ENCODE data around the gene HPD.

HPD gene

DNA sequence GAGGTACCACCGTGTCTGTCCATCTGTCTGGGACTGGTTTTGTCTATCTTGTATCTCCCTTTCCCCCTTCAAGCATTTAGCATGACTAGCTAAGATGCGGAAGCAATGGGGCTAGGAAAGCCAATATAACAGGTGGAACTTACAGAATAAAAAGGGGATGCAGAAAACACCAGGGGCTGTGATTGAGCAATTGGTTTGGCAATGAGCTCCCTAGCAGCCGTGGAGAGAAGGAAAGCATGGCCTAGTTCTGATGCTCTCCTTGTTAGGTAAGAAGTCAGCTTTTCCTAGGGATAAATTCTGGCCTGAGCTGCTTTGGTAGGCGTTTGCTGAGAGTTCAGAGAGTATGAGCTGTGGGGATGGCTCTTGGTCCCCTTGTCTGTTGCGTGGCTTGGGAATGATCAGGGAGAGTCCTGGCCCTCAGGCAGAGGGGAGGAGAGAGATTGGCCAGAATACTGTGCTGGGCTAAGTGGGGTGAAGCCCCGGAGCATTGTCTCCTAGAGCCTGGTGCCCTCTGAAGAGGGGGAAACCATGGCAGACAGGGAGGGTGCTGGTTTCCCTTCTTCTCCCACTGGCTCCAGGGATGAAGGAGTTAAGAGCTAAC is 47.7 kb downstream of the HPD start:
- H3K27me3 ChIP-seq (ENCODE audit: control insufficient read depth, insufficient read depth, low read length): no peaks in the 10 kb centered on the region
- no peak overlapping the region for H3K27ac ChIP-seq (ENCODE audit: low read length)
- no peak for DNase-seq (ENCODE audit: low read depth, low spot score)
- WGBS (ENCODE audit: insufficient coverage, insufficient read length): no CpG with 5 or more reads among the region's 6 CpGs
- no peak overlapping the region; the same call in 1 of the 2 replicates for H3K4me3 ChIP-seq (ENCODE audit: low read length)
- no peaks in the 10 kb centered on the region for H3K9me3 ChIP-seq (ENCODE audit: control insufficient read depth, insufficient read depth, low read length)
- peaks cover under 1% of the 10 kb centered on the region; the same call in 1 of the 2 replicates for H3K4me1 ChIP-seq (ENCODE audit: control insufficient read depth, insufficient read depth, low read length)
- peaks cover 6% of the 10 kb centered on the region for H3K36me3 ChIP-seq (ENCODE audit: control insufficient read depth, insufficient read depth, low read length)

GRCh38 chr12:121810234-121810817 is 48.3 kb downstream of the HPD start:
- Histone ChIP-seq H3K36me3 (ENCODE audit: control insufficient read depth, insufficient read depth, low read length) (peaks cover 6% of the 10 kb centered on the region), H3K9me3 (ENCODE audit: control insufficient read depth, insufficient read depth, low read length) (no peaks in the 10 kb centered on the region), H3K4me3 (ENCODE audit: low read length) (no peak overlapping the region), H3K4me1 (ENCODE audit: control insufficient read depth, insufficient read depth, low read length) (peaks cover 4% of the 10 kb centered on the region; the same call in 1 of the 2 replicates), H3K27ac (ENCODE audit: low read length) (no peak overlapping the region), H3K27me3 (ENCODE audit: control insufficient read depth, insufficient read depth, low read length) (no peaks in the 10 kb centered on the region)
- DNase-seq (ENCODE audit: low read depth, low spot score): no peak
- no CpG with 5 or more reads among the region's 33 CpGs for WGBS (ENCODE audit: insufficient coverage, insufficient read length)

DNA sequence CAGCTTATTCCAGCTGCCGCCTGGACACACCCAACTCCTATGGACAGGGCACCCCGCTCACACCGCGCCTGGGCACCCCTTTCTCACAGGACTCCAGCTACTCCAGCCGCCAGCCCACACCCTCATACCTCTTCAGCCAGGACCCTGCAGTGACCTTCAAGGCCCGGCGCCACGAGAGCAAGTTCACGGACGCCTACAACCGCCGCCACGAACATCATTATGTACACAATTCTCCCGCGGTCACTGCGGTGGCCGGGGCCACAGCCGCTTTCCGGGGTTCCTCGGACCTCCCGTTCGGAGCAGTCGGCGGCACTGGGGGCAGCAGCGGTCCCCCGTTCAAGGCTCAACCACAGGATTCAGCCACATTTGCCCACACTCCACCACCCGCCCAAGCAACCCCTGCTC is 48.9 kb downstream of the HPD start:
- peaks cover 6% of the 10 kb centered on the region for H3K36me3 ChIP-seq (ENCODE audit: control insufficient read depth, insufficient read depth, low read length)
- no peaks in the 10 kb centered on the region for H3K9me3 ChIP-seq (ENCODE audit: control insufficient read depth, insufficient read depth, low read length)
- peaks cover 4% of the 10 kb centered on the region; the same call in 1 of the 2 replicates for H3K4me1 ChIP-seq (ENCODE audit: control insufficient read depth, insufficient read depth, low read length)
- WGBS (ENCODE audit: insufficient coverage, insufficient read length): no CpG with 5 or more reads among the region's 27 CpGs
- H3K27me3 ChIP-seq (ENCODE audit: control insufficient read depth, insufficient read depth, low read length): no peaks in the 10 kb centered on the region
- no peak for DNase-seq (ENCODE audit: low read depth, low spot score)
- H3K27ac ChIP-seq (ENCODE audit: low read length): no peak overlapping the region
- no peak overlapping the region for H3K4me3 ChIP-seq (ENCODE audit: low read length)

- H3K9me3 ChIP-seq (ENCODE audit: control insufficient read depth, insufficient read depth, low read length): no peaks in the 10 kb centered on the region
- H3K4me1 ChIP-seq (ENCODE audit: control insufficient read depth, insufficient read depth, low read length): peaks cover 4% of the 10 kb centered on the region; the same call in 1 of the 2 replicates
- H3K4me3 ChIP-seq (ENCODE audit: low read length): no peak overlapping the region
- WGBS (ENCODE audit: insufficient coverage, insufficient read length): no CpG with 5 or more reads among the region's 8 CpGs
- peaks cover 3% of the 10 kb centered on the region; the same call in 1 of the 2 replicates for H3K36me3 ChIP-seq (ENCODE audit: control insufficient read depth, insufficient read depth, low read length)
- no peak for DNase-seq (ENCODE audit: low read depth, low spot score)
- no peak overlapping the region for H3K27ac ChIP-seq (ENCODE audit: low read length)
- H3K27me3 ChIP-seq (ENCODE audit: control insufficient read depth, insufficient read depth, low read length): no peaks in the 10 kb centered on the region
Observed at GRCh38 chr12:121808623-121809022, 50.0 kb downstream of the HPD start.

GRCh38 chr12:121807642-121808347 is 50.9 kb downstream of the HPD start:
- Histone ChIP-seq H3K4me3 (ENCODE audit: low read length) (no peak overlapping the region), H3K27me3 (ENCODE audit: control insufficient read depth, insufficient read depth, low read length) (no peaks in the 10 kb centered on the region), H3K36me3 (ENCODE audit: control insufficient read depth, insufficient read depth, low read length) (peaks cover 3% of the 10 kb centered on the region; the same call in 1 of the 2 replicates), H3K27ac (ENCODE audit: low read length) (no peak overlapping the region), H3K4me1 (ENCODE audit: control insufficient read depth, insufficient read depth, low read length) (peaks cover 4% of the 10 kb centered on the region; the same call in 1 of the 2 replicates), H3K9me3 (ENCODE audit: control insufficient read depth, insufficient read depth, low read length) (no peaks in the 10 kb centered on the region)
- WGBS (ENCODE audit: insufficient coverage, insufficient read length): no CpG with 5 or more reads among the region's 14 CpGs
- no peak for DNase-seq (ENCODE audit: low read depth, low spot score)

GRCh38 chr12:121806546-121807423 is 51.9 kb downstream of the HPD start:
- no peak for DNase-seq (ENCODE audit: low read depth, low spot score)
- Histone ChIP-seq H3K9me3 (ENCODE audit: control insufficient read depth, insufficient read depth, low read length) (no peaks in the 10 kb centered on the region), H3K4me3 (ENCODE audit: low read length) (no peak overlapping the region), H3K4me1 (ENCODE audit: control insufficient read depth, insufficient read depth, low read length) (peaks cover 4% of the 10 kb centered on the region; the same call in 1 of the 2 replicates), H3K27me3 (ENCODE audit: control insufficient read depth, insufficient read depth, low read length) (no peaks in the 10 kb centered on the region), H3K27ac (ENCODE audit: low read length) (no peak overlapping the region), H3K36me3 (ENCODE audit: control insufficient read depth, insufficient read depth, low read length) (peaks cover 3% of the 10 kb centered on the region; the same call in 1 of the 2 replicates)
- WGBS (ENCODE audit: insufficient coverage, insufficient read length): no CpG with 5 or more reads among the region's 21 CpGs

- Histone ChIP-seq H3K9me3 (ENCODE audit: control insufficient read depth, insufficient read depth, low read length) (no peaks in the 10 kb centered on the region), H3K4me3 (ENCODE audit: low read length) (no peak overlapping the region), H3K4me1 (ENCODE audit: control insufficient read depth, insufficient read depth, low read length) (peaks cover 4% of the 10 kb centered on the region; the same call in 1 of the 2 replicates), H3K36me3 (ENCODE audit: control insufficient read depth, insufficient read depth, low read length) (peaks cover 3% of the 10 kb centered on the region; the same call in 1 of the 2 replicates), H3K27me3 (ENCODE audit: control insufficient read depth, insufficient read depth, low read length) (no peaks in the 10 kb centered on the region), H3K27ac (ENCODE audit: low read length) (no peak overlapping the region)
- DNase-seq (ENCODE audit: low read depth, low spot score): no peak
- no CpG with 5 or more reads among the region's 16 CpGs for WGBS (ENCODE audit: insufficient coverage, insufficient read length)
Observed at GRCh38 chr12:121806009-121806545, 52.6 kb downstream of the HPD start.

- H3K9me3 ChIP-seq (ENCODE audit: control insufficient read depth, insufficient read depth, low read length): no peaks in the 10 kb centered on the region
- no CpG with 5 or more reads among the region's 45 CpGs for WGBS (ENCODE audit: insufficient coverage, insufficient read length)
- DNase-seq (ENCODE audit: low read depth, low spot score): no peak
- no peaks in the 10 kb centered on the region for H3K27me3 ChIP-seq (ENCODE audit: control insufficient read depth, insufficient read depth, low read length)
- no peak overlapping the region for H3K27ac ChIP-seq (ENCODE audit: low read length)
- H3K4me3 ChIP-seq (ENCODE audit: low read length): peak overlapping the region; percentile 42; the same call in 1 of the 2 replicates
- peaks cover 4% of the 10 kb centered on the region; the same call in 1 of the 2 replicates for H3K4me1 ChIP-seq (ENCODE audit: control insufficient read depth, insufficient read depth, low read length)
- H3K36me3 ChIP-seq (ENCODE audit: control insufficient read depth, insufficient read depth, low read length): peaks cover 3% of the 10 kb centered on the region; the same call in 1 of the 2 replicates
Observed at GRCh38 chr12:121805171-121806008, 53.3 kb downstream of the HPD start.

GRCh38 chr12:121804417-121805111 is 54.1 kb downstream of the HPD start:
- DNase-seq (ENCODE audit: low read depth, low spot score): no peak
- Histone ChIP-seq H3K4me1 (ENCODE audit: control insufficient read depth, insufficient read depth, low read length) (peaks cover 4% of the 10 kb centered on the region; the same call in 1 of the 2 replicates), H3K4me3 (ENCODE audit: low read length) (peak overlapping the region; percentile 42; the same call in 1 of the 2 replicates), H3K27me3 (ENCODE audit: control insufficient read depth, insufficient read depth, low read length) (no peaks in the 10 kb centered on the region), H3K36me3 (ENCODE audit: control insufficient read depth, insufficient read depth, low read length) (peaks cover 3% of the 10 kb centered on the region; the same call in 1 of the 2 replicates), H3K9me3 (ENCODE audit: control insufficient read depth, insufficient read depth, low read length) (no peaks in the 10 kb centered on the region), H3K27ac (ENCODE audit: low read length) (no peak overlapping the region)
- WGBS (ENCODE audit: insufficient coverage, insufficient read length): no CpG with 5 or more reads among the region's 63 CpGs
